HCT116 (cell line): ENCODE results near the gene C1R. TPM values are rescaled to one million over a fixed set of nuclear protein-coding genes. Genes with fewer than 3 reads are reported as not detected.

ENCODE experiments used
- ATAC-seq: fragments of 200-7000 bp; cut with Tn5 transposase; 2 replicates; pipeline ENCODE4 v1.9.1; 2020; ENCODE audit warnings: mild to moderate bottlenecking, moderate library complexity
- BruUV-seq: library from RNA; stranded (reverse); fragments of 400-500 nt; replicated peaks from 2 replicates; lab custom pipeline; 2021; lab: Mats Ljungman, UMichigan
- CTCF ChIA-PET: fragments of 300-600 bp; sonication (Branson Sonifier 250); formaldehyde crosslinking; loops from one replicate; lab custom pipeline; 2021; ENCODE audit warnings: antibody characterized with exemption; lab: Charles Lee
- POLR2A ChIA-PET: fragments of 300-600, 350-600 bp; sonication (Branson Sonifier 250); formaldehyde crosslinking; loops from one replicate; lab custom pipeline; 2021; ENCODE audit warnings: antibody characterized with exemption; lab: Charles Lee
- RAD21 ChIA-PET, 2 experiments: fragments of 300-600 bp; sonication (Branson Sonifier 250); formaldehyde crosslinking; loops; one replicate each; lab custom pipeline; 2023; ENCODE audit warnings: low total read pairs in 2 of 2; ENCODE audit not compliant: uncharacterized antibody in 2 of 2, unreplicated experiment in 2 of 2, low non-redundant PET in 1 of 2; lab: Charles Lee
- DNase-seq: peaks from one replicate; pipeline ENCODE4 v3.0.0-alpha.2; 2010; ENCODE audit warnings: low read depth, low spot score
- H2AFZ ChIP-seq: fragments of 200-600 bp; shearing (Covaris generic), sonication (generic); 2 replicates; pipeline ENCODE4 v1.6.1; 2017; ENCODE audit warnings: low read depth, mixed run types, mixed read lengths, antibody characterized with exemption, low read length; ENCODE audit not compliant: poor library complexity, severe bottlenecking
- H3K27ac ChIP-seq: 2 replicates; pipeline ENCODE4 v1.5.1; 2012; ENCODE audit warnings: low read depth, low read length
- H3K27me3 ChIP-seq: fragments of 200-600 bp; sonication (generic); 2 replicates; pipeline ENCODE4 v1.6.1; 2016; ENCODE audit warnings: mixed run types, low read length, mixed read lengths; ENCODE audit not compliant: insufficient read depth
- H3K36me3 ChIP-seq, 2 experiments: fragments of 200-500 bp in 1 of 2; fragments of 200-600 bp in 1 of 2; sonication (Bioruptor generic) in 1 of 2; sonication (generic) in 1 of 2; 2 replicates each; pipeline versions ENCODE4 v1.5.1 to v1.6.1; 2014 to 2016; ENCODE audit warnings: low read length in 2 of 2, inconsistent platforms in 1 of 2, mixed read lengths in 1 of 2, mixed run types in 1 of 2; ENCODE audit not compliant: insufficient read depth in 2 of 2, control insufficient read depth in 1 of 2
- H3K4me1 ChIP-seq, 2 experiments: fragments of 200-600 bp in 1 of 2; sonication (generic) in 1 of 2; 2 replicates each; pipeline versions ENCODE4 v1.5.1 to v1.6.1; 2012 to 2017; ENCODE audit warnings: low read length in 2 of 2, inconsistent platforms in 1 of 2, mild to moderate bottlenecking in 1 of 2, mixed read lengths in 1 of 2, mixed run types in 1 of 2, moderate library complexity in 1 of 2; ENCODE audit not compliant: insufficient read depth in 2 of 2, control insufficient read depth in 1 of 2
- H3K4me2 ChIP-seq: fragments of 200-600 bp; sonication (generic); 2 replicates; pipeline ENCODE4 v1.6.1; 2017; ENCODE audit warnings: mixed run types, low read length, mixed read lengths
- H3K4me3 ChIP-seq, 2 experiments: fragments of 200-600 bp in 1 of 2; sonication (generic) in 1 of 2; replicated peaks in 1 of 2; 2 replicates each; pipeline ENCODE4 v1.5.1; 2011 to 2016; ENCODE audit warnings: low read length in 2 of 2, control low read depth in 1 of 2, low read depth in 1 of 2, mild to moderate bottlenecking in 1 of 2, mixed read lengths in 1 of 2, mixed run types in 1 of 2
- H3K79me2 ChIP-seq: fragments of 200-600 bp; sonication (generic); 2 replicates; pipeline ENCODE4 v1.6.1; 2017; ENCODE audit warnings: mild to moderate bottlenecking, mixed run types, low read length, moderate library complexity, mixed read lengths; ENCODE audit not compliant: insufficient read depth
- H3K9ac ChIP-seq: fragments of 200-600 bp; sonication (generic); 2 replicates; pipeline ENCODE4 v1.6.1; 2016; ENCODE audit warnings: low read length, mixed read lengths
- H3K9me2 ChIP-seq: fragments of 200-600 bp; sonication (generic), shearing (Covaris generic); 2 replicates; pipeline ENCODE4 v1.6.1; 2017; ENCODE audit warnings: mixed run types, mild to moderate bottlenecking, moderate library complexity; ENCODE audit not compliant: insufficient read depth
- H3K9me3 ChIP-seq, 2 experiments: fragments of 200-500 bp in 1 of 2; fragments of 200-600 bp in 1 of 2; sonication (Bioruptor generic) in 1 of 2; sonication (generic) in 1 of 2; 2 replicates each; pipeline ENCODE4 v1.6.1; 2014 to 2017; ENCODE audit warnings: low read length in 2 of 2, mixed read lengths in 2 of 2, inconsistent platforms in 1 of 2, low read depth in 1 of 2, mild to moderate bottlenecking in 1 of 2, mixed run types in 1 of 2, moderate library complexity in 1 of 2; ENCODE audit not compliant: control insufficient read depth in 1 of 2, insufficient read depth in 1 of 2
- H4K20me1 ChIP-seq: fragments of 200-600 bp; sonication (generic), shearing (Covaris generic); 2 replicates; pipeline ENCODE4 v1.6.1; 2017; ENCODE audit warnings: mixed run types, mild to moderate bottlenecking, moderate library complexity; ENCODE audit not compliant: insufficient read depth
- CBX3 ChIP-seq: IDR thresholded peaks from 2 replicates; pipeline ENCODE4 v1.6.1; 2012; ENCODE audit warnings: low read depth
- CEBPB ChIP-seq: IDR thresholded peaks from 2 replicates; pipeline ENCODE4 v1.6.1; 2012; ENCODE audit warnings: low read depth
- CTCF ChIP-seq, 3 experiments: fragments of 200-600 bp in 1 of 3; sonication (generic) in 1 of 3; IDR thresholded peaks in 2 of 3; conservative IDR thresholded peaks in 1 of 3; 2 replicates each; pipeline ENCODE4 v1.5.1; 2012 to 2017; ENCODE audit warnings: low read depth in 2 of 3, low read length in 2 of 3, antibody characterized with exemption in 1 of 3, borderline replicate concordance in 1 of 3, control low read depth in 1 of 3, mild to moderate bottlenecking in 1 of 3, mixed read lengths in 1 of 3, mixed run types in 1 of 3, moderate library complexity in 1 of 3; ENCODE audit not compliant: insufficient read depth in 1 of 3
- EGR1 ChIP-seq: IDR thresholded peaks from 2 replicates; pipeline ENCODE4 v1.6.1; 2012; ENCODE audit warnings: low read depth
- EZH2 ChIP-seq: fragments of 200-600 bp; sonication (generic); IDR thresholded peaks from 2 replicates; pipeline ENCODE4 v1.6.1; 2017; ENCODE audit warnings: antibody characterized with exemption, mixed run types
- FOSL1 ChIP-seq: IDR thresholded peaks from 2 replicates; pipeline ENCODE4 v1.6.1; 2012; ENCODE audit warnings: low read depth
- JUND ChIP-seq: IDR thresholded peaks from 2 replicates; pipeline ENCODE4 v1.6.1; 2012
- RAD21 ChIP-seq: IDR thresholded peaks from 2 replicates; pipeline ENCODE4 v1.6.1; 2012; ENCODE audit warnings: low read depth, mild to moderate bottlenecking
- REST ChIP-seq: IDR thresholded peaks from 2 replicates; pipeline ENCODE4 v1.6.1; 2012; ENCODE audit warnings: low read depth
- SP1 ChIP-seq: IDR thresholded peaks from 2 replicates; pipeline ENCODE4 v1.6.1; 2012; ENCODE audit warnings: low read depth
- SRF ChIP-seq: IDR thresholded peaks from 2 replicates; pipeline ENCODE4 v1.6.1; 2012; ENCODE audit warnings: low read depth
- TCF7L2 ChIP-seq: IDR thresholded peaks from 2 replicates; pipeline ENCODE4 v1.7.0; 2011; ENCODE audit warnings: borderline replicate concordance, inconsistent platforms; ENCODE audit not compliant: insufficient read depth, insufficient read length; ENCODE audit errors: extremely low read depth
- ZFX ChIP-seq: fragments of 450-650 bp; IDR thresholded peaks from 2 replicates; pipeline ENCODE4 v1.6.1; 2017
- ZNF274 ChIP-seq: fragments of 200-500 bp; sonication (Bioruptor generic); IDR thresholded peaks from 2 replicates; pipeline ENCODE4 v1.6.1; 2014; ENCODE audit warnings: mild to moderate bottlenecking, low read depth, low read length, inconsistent platforms
- intact Hi-C: fragments of 100-400 bp; cut with micrococcal nuclease; formaldehyde crosslinking; loops from 2 replicates; pipeline ENCODE4 v1.10.0; 2022
- total RNA-seq: library from RNA; stranded (reverse); gene quantifications from one replicate; pipeline ENCODE4 v1.2.1, GENCODE V29; 2021; ENCODE audit not compliant: unreplicated experiment

Gene C1R
- total RNA-seq, 1 experiment from 2014 or later: 4.3 TPM

- Histone ChIP-seq H3K27me3 (no peaks in the 10 kb centered on the region), H4K20me1 (no peaks in the 10 kb centered on the region), H3K9me3 (no peaks in the 10 kb centered on the region), H3K9ac (no peak overlapping the region), H3K27ac (no peak overlapping the region), H2AFZ (no peak overlapping the region), H3K9me2 (no peaks in the 10 kb centered on the region), H3K4me3 (no peak overlapping the region), H3K4me1 (peaks cover 7 to 26% of the 10 kb centered on the region in 2 experiments; a peak in 3 of 4 replicates), H3K79me2 (no peaks in the 10 kb centered on the region), H3K4me2 (no peak overlapping the region), H3K36me3 (no peaks in the 10 kb centered on the region)
- TF ChIP-seq SP1 (no peak), EGR1 (no peak), CEBPB (no peak), SRF (no peak), CBX3 (no peak), ZNF274 (no peak), REST (no peak), CTCF (IDR thresholded peaks at IDR 0.05 in 2 of 3, conservative IDR thresholded peaks at IDR 0.05 in 1 of 3; ENCODE audit: borderline replicate concordance in 1 of 3, insufficient read depth in 1 of 3, low read depth in 2 of 3, low read length in 2 of 3) (no peak), RAD21 (no peak), ZFX (no peak), JUND (no peak), FOSL1 (no peak), EZH2 (no peak), TCF7L2 (no peak)
- no TSS peak for BruUV-seq
- ChIA-PET RAD21 (interaction anchor here in 1 of 2 experiments (0.7 kb wide), 1 partner anchor 181 kb away, joined by 3 read pairs; no protein-coding TSS in a partner anchor), POLR2A (no interaction called here), CTCF (no interaction called here)
- DNase-seq (no peak), ATAC-seq (no peak)
- intact Hi-C loops: no loop called here
Measured at GRCh38 chr12:7125632-7126227, 33.5 kb upstream of the C1R start.
